Measurements from ENCODE around the gene PYHIN1.

DNA sequence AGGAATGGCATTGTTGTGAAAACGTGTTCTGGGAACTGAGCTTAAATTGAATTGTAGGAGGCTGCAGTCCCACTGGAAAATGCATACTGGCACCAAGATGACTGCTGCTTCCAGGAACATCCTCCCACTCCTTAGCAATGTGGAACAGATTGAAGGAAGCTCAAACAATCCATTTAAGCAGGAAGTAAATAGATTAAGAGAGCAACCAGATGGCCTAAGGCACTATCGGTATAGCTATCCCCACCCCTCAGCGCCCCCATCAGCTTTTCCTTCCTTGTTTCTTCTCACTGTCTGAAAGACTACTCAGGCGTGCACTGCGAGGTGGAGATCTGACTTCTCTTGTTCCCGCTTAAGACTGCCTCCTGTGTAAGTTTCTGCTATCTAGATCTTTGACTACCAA lies 74.3 kb downstream of the PYHIN1 start:
- TF ChIP-seq EZH2phosphoT487 (IDR thresholded peaks at IDR 0.05; ENCODE audit: insufficient read depth, low read depth) (no peak), EZH2 (IDR thresholded peaks at IDR 0.05; ENCODE audit: insufficient read depth, poor library complexity, severe bottlenecking) (no peak)

All from GM23248 (cell line).